GM21529 (cell line): ENCODE measurements around the gene RAG1.
A peak's percentile ranks its signal among the peaks of the same experiment; 100 is the strongest.
"Not testable (repeated sequence)": the region's sequence is repeated elsewhere in the genome, so short reads cannot be mapped to it uniquely, and the experiment has no call there.

Experiments
- ATAC-seq: cut with Tn5 transposase; IDR thresholded peaks from one replicate; pipeline ENCODE4 v1.9.1; 2021; ENCODE audit not compliant: unreplicated experiment

RAG1 gene

DNA sequence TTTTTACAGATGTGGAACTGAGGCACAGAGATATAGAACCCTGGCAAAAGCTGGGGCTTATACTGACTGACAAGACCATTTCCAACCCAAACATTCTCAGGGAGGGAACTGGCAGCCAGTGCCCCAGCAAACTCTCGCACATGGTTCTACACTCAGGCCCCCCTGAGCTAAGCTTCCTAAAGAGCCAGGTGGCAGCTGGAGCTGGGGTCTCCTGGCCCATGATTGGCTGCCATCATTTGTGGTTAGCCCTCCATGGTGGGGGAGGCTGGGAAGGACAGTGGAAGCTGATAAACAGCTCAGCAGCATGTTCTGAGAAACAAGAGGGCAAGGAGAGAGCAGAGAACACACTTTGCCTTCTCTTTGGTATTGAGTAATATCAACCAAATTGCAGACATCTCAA lies at the start of gene RAG1:
RAG1 (plus strand) TSS at position 314 of the 400 bp plus-strand sequence. CDS start 5,298 bp downstream, outside the sequence.
- no peak for ATAC-seq

DNA sequence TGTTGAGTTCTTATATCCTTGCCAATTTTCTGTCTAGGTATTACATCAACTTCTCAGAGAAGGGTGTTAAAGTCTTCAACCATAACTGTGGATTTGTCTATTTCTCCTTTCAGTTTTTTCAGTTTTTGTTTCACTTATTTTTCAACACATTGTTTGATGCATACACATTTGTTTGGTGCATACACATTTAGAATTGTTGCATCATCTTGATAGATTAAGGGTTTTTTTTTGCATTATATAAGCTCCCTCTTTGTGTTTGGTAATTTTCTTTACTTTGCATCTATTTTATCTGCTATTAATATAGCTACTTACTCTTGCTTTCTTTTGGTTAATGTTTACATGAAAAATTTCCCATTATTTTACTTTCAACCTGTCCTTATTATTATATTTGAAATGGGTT lies 37.0 kb upstream of the RAG1 start:
- no peak for ATAC-seq

DNA sequence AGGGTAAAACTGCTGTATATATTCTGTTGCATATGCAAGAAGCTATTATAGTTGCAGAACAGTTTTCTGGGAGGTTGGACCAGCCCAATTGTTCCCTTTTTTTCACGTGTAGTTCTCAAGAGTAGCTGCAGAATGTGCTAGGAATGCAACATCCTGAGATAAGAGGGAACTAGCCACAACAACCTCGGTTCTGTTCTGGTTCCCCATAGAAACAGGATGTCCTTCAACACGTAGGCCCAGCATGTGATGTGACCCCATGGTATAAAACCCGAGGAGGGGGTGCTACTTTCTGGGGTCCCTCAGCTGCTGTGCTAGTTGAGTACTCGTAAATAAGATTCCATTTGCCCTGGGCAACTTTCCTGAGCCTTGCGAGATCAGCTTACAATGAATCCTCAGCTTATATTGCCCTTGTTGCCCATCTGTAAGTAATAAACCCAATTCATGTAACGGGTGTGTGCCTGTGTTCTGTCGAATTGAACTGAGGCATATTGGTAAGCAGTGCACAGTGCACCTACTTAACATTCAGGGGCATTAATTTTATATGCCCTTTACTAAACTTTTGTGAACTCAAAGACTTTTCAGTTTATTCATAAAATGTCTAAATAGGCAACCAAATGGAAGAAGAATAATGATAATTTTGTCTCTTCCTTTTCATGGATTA lies 34.7 kb upstream of the RAG1 start:
- ATAC-seq, result no peak

DNA sequence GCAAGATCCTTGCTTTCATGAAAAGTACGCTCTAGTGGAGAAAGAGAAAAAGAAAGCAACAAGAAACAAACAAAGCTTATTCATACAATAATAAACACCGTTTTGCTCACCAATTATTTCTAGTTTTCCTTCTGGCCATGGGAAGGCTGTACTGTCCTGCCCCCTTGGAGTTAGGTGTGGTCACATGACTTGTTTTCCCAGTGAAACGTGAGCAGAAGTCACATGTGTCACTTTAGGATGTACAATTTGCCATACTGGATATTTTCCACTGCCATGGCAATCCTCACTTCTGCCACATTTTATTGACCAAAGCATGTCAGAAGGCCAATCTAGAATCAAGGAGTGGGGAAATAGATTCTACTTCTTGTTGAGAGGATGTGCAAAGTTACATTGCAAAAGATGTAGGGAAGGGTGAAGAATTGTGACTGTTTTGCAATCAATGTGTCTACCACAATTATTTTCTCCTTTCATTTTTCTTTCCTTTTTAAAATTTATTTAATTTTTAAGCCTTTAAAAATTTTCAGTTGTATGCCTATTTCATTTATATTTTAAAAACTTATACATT lies 33.4 kb upstream of the RAG1 start:
- no peak for ATAC-seq

DNA sequence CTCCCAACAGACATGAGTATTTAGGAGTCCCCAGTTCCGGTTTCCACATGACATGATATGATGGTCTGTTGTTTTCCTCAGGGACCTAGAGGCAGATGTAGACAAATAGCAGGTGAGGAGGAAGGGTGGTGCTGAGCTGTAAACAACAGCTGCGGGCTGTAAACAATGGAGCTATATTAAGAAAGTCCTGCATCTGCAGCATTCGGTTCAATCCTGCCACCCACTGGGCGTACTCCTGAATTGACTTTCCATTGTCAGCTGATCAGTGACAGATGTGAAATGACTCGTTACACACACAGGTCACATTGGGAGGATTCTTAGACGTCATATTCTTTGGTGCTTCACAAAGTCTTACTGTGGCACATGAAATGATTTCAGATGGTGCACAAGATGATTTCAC lies 26.8 kb upstream of the RAG1 start:
- ATAC-seq, result peak; percentile 99

DNA sequence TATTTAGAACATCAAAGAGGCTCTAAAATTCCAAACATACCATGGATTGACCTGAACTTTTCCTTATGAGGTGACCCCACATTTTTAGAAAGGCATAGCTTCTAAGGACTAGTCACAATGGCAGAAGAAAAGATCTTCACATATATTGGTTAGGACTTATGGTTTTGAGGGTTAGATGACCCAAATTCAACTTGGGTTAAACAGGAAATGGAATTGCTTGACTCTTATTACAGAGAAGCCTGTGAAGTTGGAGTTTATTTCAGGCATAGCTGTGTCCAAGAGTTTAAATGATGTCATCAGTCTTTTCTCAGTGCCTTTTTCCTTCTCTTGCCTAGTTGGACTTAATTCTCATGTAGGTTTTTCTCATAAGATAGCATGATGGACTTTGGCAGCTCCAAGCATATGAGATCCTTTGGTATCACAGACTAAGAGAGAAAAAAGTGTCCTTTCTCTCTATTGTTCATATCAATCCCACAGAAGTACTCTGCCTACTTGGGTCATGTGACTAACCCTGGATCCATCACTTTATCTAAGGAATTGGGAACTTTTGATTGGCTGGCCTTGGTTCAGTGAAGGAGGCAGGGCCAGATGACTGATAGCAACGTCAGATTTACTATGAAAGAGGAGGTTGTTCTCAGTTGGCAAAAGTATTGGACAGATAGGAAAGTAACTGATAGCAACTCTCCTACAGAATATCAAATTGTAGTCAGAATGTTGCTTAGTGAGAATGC lies 17.3 kb upstream of the RAG1 start:
- ATAC-seq, result no peak

DNA sequence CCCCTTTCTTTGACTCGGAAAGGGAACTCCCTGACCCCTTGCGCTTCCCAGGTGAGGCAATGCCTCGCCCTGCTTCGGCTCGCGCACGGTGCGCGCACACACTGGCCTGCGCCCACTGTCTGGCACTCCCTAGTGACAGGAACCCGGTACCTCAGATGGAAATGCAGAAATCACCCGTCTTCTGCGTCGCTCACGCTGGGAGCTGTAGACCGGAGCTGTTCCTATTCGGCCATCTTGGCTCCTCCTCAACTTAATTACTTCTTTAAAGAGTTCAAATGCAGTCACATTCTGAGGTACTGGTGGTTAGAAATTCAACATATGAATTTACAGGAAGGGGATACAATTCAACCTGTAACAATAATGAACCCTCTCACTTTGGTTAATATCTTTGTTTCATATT lies 10.4 kb upstream of the RAG1 start:
- ATAC-seq, result not testable (repeated sequence)

DNA sequence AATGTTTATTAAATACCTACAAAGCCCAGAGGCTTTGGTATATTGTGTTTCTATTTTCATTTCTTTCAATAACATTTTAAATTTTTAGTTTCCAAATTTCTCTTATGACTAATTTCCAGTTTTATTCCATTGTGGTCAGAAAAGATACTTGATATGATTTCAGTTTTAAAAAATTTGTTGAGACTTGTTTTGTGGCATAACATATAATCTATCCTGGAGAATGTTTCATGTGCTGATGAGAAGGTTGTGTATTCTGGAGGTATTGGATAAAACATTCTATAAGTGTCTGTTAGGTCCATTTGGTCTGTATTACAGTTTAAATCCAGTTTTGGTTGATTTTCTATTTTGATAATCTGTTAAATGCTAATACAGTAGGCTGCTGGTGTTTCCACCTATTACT lies 9.8 kb upstream of the RAG1 start:
- no peak for ATAC-seq

DNA sequence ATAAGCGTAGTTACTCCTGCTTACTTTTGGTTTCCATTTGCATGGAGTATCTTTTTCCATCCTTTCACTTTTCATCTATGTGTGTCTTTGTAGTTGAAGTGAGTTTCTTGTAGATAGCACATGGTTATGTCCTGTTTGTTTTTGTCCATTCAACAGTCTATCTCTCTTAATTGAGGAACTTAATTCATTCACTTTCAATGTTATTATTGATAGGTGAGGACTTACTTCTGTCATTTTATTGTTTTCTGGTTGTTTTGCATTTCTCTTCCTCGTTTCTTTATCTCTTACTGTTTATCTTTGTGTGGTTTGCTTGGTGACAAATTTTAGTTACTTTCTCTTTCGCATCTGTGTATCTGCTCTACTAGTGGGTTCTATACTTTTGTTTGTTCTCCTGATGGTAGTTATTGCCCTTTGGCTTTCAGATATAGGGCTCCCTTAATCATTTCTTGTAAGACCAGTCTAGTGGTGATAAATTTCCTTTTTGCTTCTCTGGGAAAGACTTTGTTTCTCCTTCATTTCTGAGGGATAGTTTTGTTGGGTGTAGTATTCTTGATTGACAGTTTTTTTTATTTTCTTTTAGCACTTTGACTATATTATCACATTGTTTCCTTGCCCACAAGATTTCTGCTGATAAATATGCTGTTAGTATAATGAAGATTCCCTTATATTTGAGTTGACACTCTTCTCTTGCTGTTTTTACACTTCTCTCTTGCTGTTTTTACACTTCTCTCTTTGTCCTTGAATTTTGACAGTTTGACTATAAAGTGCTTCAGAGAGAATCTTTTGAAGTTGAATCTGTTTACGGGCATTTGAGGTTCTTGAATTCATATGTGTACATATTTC lies 9.0 kb upstream of the RAG1 start:
- peak; percentile 87 for ATAC-seq

DNA sequence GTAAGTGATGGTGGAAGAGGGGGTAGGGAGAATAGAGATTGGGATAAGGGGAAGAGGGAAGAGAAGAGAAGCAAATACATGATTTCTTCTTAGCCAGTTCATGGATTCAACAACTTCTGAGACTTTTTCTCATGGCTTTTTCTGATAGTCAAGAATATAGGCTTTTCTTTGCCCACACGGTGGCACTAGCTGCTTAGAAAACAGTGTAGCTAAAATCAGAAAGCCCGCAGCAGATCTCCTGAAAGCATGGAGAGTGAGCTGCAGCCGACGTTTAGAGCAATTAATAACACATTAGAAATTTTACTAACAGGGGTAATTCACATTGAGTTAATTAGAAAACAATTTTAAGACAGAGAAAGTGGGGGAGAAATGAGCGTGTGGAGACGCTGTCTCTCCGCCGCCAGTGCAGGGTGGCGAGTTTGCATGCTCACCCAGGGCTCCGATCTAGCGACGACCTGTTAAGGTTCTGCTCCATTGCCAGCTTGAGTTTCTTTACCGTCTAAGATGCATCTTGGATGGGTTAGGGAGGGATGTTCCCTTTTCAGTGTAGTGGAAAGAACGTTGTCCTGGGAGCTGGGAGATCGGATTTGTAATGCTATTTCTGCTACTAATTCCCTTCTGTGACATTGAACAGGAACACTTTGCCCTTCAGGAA lies 3.3 kb upstream of the RAG1 start:
- ATAC-seq, result peak; percentile 59

DNA sequence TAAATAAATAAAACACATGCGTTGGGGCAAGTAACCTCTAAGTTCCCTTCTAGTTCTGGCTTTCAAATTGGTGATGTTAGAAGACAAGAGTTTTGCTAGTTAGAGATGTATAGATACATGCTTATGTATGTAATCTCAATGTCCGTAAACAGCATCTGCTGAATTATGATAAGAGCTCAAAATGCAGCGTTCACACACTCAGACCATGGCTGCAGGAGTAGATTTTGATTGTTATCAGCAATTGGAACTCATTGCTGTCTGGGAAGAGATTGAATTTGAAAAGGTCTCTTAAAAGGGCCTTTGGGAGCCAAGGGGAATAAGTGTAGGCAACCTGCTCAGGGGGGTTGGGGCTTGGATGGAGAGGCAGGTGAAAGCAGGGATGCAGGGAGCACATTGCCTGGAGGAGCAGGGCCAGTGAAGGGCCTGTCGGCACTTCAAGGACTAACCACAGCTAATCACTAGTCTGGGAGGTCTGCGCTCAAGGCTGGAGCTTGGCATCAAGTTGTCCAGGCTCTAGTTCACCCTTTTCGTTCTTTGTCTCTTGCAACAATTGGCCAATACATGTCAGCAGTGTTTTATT lies 2.7 kb upstream of the RAG1 start:
- no peak for ATAC-seq

DNA sequence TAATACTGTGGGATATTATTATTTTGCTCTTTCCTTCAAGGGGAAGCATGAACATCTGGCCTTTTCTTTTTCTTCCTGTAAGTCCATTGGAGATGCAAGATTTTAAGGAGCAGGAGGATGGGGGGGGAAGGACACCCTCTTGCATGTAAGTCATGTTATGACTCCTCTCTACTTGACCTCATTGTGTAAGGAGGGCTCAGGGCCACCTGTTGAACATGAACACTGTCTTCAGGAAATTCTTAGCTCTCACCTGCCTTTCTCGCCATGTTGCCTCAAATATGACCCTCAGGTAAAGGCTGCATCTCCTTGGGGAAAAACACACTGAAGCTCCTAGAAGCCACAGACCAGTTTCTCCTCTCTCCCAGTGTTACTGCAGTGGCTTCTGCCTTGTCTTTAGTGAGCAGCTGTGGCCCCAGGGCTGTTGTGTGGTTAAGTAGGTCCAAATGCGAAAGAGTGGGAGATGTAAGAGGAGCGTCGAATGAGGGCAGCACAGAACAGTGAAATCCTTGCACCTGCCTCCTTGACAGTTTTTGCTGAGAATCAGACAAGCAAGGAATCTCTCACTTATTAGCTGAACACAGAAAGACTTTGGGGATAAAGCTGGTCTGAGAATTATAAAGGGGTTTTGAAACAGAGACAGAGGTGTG lies 1.3 kb upstream of the RAG1 start:
- ATAC-seq, result no peak

DNA sequence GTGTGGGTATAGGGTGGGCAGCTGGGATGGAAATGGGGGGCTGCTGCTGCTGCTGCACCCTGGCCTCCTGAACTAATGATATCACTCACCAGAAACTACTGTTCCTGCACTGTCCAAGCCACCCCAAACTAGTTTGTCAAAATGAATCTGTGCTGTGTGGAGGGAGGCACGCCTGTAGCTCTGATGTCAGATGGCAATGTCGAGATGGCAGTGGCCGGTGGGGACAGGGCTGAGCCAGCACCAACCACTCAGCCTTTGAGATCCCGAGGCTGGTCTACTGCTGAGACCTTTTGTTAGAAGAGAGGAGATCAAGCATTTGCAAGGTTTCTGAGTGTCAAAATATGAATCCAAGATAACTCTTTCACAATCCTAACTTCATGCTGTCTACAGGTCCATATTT lies 1.3 kb downstream of the RAG1 start:
- no peak for ATAC-seq

DNA sequence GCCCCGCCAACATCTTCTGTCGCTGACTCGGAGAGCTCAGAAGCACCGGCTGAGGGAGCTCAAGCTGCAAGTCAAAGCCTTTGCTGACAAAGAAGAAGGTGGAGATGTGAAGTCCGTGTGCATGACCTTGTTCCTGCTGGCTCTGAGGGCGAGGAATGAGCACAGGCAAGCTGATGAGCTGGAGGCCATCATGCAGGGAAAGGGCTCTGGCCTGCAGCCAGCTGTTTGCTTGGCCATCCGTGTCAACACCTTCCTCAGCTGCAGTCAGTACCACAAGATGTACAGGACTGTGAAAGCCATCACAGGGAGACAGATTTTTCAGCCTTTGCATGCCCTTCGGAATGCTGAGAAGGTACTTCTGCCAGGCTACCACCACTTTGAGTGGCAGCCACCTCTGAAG lies 6.7 kb downstream of the RAG1 start:
- ATAC-seq, result no peak

DNA sequence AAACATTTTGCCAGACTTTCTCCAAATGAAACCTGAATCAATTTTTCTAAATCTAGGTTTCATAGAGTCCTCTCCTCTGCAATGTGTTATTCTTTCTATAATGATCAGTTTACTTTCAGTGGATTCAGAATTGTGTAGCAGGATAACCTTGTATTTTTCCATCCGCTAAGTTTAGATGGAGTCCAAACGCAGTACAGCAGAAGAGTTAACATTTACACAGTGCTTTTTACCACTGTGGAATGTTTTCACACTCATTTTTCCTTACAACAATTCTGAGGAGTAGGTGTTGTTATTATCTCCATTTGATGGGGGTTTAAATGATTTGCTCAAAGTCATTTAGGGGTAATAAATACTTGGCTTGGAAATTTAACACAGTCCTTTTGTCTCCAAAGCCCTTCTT lies 9.6 kb downstream of the RAG1 start:
- no peak for ATAC-seq

DNA sequence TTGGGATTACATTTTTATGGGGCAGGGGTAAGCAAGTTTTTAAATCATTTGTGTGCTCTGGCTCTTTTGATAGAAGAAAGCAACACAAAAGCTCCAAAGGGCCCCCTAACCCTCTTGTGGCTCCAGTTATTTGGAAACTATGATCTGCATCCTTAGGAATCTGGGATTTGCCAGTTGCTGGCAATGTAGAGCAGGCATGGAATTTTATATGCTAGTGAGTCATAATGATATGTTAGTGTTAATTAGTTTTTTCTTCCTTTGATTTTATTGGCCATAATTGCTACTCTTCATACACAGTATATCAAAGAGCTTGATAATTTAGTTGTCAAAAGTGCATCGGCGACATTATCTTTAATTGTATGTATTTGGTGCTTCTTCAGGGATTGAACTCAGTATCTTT lies 10.1 kb downstream of the RAG1 start:
- ATAC-seq, result no peak

DNA sequence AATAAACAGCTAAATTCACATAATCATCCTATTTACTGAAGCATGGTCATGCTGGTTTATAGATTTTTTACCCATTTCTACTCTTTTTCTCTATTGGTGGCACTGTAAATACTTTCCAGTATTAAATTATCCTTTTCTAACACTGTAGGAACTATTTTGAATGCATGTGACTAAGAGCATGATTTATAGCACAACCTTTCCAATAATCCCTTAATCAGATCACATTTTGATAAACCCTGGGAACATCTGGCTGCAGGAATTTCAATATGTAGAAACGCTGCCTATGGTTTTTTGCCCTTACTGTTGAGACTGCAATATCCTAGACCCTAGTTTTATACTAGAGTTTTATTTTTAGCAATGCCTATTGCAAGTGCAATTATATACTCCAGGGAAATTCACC lies 10.7 kb downstream of the RAG1 start:
- ATAC-seq, result no peak

DNA sequence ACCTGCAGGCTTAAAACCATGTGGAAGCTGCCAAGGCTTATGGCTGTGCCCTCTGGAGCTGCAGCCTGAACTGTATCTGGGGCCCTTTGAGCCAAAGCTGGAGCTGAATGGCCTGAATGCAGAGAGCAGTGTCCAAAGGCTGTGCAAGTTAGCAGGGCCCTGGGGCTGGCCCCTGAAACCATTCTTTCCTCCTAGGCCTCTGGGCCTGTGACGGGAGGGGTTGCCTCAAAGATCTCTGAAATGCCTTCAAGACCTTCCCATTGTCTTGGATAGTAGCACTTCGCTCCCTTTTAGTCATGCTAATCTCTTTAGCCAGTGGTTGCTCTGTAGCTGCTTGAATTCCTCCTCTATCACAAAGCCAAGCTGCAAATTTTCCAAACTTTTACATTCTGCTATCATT lies 13.7 kb downstream of the RAG1 start:
- ATAC-seq, result no peak

DNA sequence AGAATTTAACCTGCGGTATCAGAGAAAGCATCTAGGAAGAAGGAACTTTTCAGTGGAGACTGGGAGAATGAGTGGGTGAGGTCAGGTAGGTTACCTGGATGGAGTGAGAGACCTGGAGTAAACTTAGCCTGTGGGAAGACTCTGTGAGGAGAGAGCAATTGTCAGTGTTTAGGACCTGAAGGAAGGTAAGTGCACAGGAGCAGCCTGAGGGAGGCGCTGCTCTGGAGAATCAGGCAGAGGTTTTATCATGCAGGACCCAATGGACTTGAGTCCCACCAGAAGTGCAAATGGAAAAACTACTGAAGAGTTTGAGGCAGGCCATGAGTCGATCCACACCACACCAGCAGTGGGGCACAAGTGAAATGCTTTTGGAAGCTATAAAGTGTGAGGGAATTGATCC lies 15.9 kb downstream of the RAG1 start:
- no peak for ATAC-seq

DNA sequence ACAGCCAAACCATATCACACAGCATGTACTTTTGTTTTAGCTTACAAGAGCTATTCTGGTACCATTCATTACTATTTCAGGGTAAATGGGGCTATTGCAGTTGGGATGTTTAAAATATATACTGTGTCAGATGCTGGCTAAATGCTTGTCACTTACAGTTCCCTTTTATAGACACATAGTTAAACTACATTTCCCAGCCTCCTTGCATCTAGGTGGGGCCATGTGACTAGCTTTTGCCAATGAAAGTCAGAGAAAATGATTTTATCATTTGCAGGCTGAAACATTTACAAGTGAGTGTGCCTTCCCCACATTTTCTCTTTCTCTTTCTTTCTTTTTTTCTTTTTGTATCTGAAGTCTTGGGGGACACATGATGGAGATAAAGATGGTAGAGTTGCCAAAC lies 18.7 kb downstream of the RAG1 start:
- peak; percentile 83 for ATAC-seq
